Fibroblast of skin of right biceps (primary cell): Measurements from ENCODE around the gene CD79B.

Experiments
- DNase-seq: peaks from one replicate; pipeline ENCODE4 v3.0.0-alpha.2; 2013

Gene CD79B

GRCh38 chr17:63950940-63951907 is 19.1 kb upstream of the CD79B start:
- DNase-seq: no peak

- DNase-seq: no peak
Observed at GRCh38 chr17:63949576-63950250, 17.6 kb upstream of the CD79B start.

GRCh38 chr17:63948521-63948920 is 16.4 kb upstream of the CD79B start:
- no peak for DNase-seq

GRCh38 chr17:63947711-63948330 is 15.7 kb upstream of the CD79B start:
- DNase-seq: no peak

- peak; percentile 15 for DNase-seq
Observed at GRCh38 chr17:63946440-63947363, 14.6 kb upstream of the CD79B start.

GRCh38 chr17:63945784-63946439 is 13.8 kb upstream of the CD79B start:
- no peak for DNase-seq

GRCh38 chr17:63944736-63945499 is 12.8 kb upstream of the CD79B start:
- no peak for DNase-seq

GRCh38 chr17:63943745-63944144 is 11.6 kb upstream of the CD79B start:
- DNase-seq: no peak

GRCh38 chr17:63942309-63942985 is 10.3 kb upstream of the CD79B start:
- no peak for DNase-seq

- DNase-seq: no peak
Observed at GRCh38 chr17:63941751-63942150, 9.6 kb upstream of the CD79B start.

GRCh38 chr17:63941162-63941561 is 9.0 kb upstream of the CD79B start:
- DNase-seq: no peak

- no peak for DNase-seq
Observed at GRCh38 chr17:63940584-63940983, 8.5 kb upstream of the CD79B start.

- no peak for DNase-seq
Observed at GRCh38 chr17:63939884-63940283, 7.8 kb upstream of the CD79B start.

- no peak for DNase-seq
Observed at GRCh38 chr17:63939401-63939800, 7.3 kb upstream of the CD79B start.

GRCh38 chr17:63937920-63938319 is 5.8 kb upstream of the CD79B start:
- DNase-seq: no peak

- DNase-seq: no peak
Observed at GRCh38 chr17:63937319-63937718, 5.2 kb upstream of the CD79B start.

- DNase-seq: no peak
Observed at GRCh38 chr17:63934183-63935112, 2.3 kb upstream of the CD79B start.

GRCh38 chr17:63933598-63933997 is 1.5 kb upstream of the CD79B start:
- no peak for DNase-seq

GRCh38 chr17:63932721-63933120 is 590 bp upstream of the CD79B start:
- no peak for DNase-seq
